Astrocyte of the spinal cord (primary cell): ENCODE results near the gene MINDY2.

Experiments
- DNase-seq: peaks from one replicate; pipeline ENCODE4 v3.0.0; 2011; ENCODE audit warnings: low read depth, low spot score
- H3K4me3 ChIP-seq: 2 replicates; pipeline ENCODE4 v1.5.1; 2011; ENCODE audit warnings: low read depth, mild to moderate bottlenecking, low read length, moderate library complexity
- in situ Hi-C: cut with HindIII; loops from 2 replicates; pipeline ENCODE4 v1.10.0; 2017; ENCODE audit warnings: low sequenced_read_pairs
- TF ChIP-seq, protein P1 (sequence below): IDR thresholded peaks from 2 replicates; pipeline ENCODE4 v1.5.1; 2012; ENCODE audit warnings: low read depth, mild to moderate bottlenecking, low read length, inconsistent platforms

MINDY2 gene

DNA sequence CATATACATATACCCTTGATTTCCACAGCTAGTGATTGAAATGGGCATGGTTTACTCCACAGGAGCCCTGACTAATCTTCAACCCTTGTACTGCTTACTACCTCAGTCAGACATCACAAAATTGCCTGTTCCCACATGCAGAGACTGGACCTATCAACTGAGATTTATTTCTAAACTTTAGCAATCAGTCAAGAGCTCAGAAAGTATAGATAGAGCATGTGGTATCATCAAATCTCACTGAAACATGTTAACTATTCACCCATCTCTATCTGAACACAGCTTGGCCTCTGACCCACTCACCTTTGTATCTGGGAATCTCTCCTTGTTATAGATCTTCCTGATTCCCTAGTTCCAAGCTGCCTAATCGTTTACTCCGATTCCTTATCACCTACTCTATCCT is 36.2 kb upstream of the MINDY2 start:
- H3K4me3 ChIP-seq, result no peak overlapping the region
- in situ Hi-C loops, result no loop called here
- TF ChIP-seq, protein P1, sequence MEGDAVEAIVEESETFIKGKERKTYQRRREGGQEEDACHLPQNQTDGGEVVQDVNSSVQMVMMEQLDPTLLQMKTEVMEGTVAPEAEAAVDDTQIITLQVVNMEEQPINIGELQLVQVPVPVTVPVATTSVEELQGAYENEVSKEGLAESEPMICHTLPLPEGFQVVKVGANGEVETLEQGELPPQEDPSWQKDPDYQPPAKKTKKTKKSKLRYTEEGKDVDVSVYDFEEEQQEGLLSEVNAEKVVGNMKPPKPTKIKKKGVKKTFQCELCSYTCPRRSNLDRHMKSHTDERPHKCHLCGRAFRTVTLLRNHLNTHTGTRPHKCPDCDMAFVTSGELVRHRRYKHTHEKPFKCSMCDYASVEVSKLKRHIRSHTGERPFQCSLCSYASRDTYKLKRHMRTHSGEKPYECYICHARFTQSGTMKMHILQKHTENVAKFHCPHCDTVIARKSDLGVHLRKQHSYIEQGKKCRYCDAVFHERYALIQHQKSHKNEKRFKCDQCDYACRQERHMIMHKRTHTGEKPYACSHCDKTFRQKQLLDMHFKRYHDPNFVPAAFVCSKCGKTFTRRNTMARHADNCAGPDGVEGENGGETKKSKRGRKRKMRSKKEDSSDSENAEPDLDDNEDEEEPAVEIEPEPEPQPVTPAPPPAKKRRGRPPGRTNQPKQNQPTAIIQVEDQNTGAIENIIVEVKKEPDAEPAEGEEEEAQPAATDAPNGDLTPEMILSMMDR, result no peak
- DNase-seq, result no peak

DNA sequence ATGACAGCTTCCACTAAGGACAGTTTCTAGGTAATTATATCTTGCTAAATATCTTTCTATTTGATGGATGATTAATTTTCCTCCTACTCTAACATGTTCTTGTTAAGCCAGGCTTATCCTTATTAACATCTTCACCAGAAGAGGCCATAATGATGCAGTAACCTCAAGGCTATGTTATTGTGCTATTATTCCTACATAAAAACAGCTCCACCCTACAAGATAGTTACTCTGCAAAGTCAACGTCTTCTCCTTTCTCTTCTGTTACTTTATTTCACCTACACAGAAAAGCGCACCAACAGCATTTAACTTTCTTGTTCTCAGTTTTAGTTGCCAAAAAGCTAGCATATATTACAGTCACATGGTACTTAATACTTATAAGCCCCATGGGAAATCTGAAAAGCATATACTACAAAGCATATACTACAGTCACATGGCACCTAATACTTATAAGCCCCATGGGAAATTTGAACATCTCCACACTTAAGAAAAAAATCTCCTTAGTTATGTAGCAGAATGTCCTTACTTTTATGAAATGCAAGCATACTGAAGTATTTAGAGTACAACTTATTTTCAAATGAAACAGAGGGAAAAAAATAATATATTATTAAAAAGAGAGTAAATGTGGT is 35.0 kb upstream of the MINDY2 start:
- in situ Hi-C loops, result no loop called here
- no peak overlapping the region for H3K4me3 ChIP-seq
- TF ChIP-seq, protein P1, result no peak
- no peak for DNase-seq

DNA sequence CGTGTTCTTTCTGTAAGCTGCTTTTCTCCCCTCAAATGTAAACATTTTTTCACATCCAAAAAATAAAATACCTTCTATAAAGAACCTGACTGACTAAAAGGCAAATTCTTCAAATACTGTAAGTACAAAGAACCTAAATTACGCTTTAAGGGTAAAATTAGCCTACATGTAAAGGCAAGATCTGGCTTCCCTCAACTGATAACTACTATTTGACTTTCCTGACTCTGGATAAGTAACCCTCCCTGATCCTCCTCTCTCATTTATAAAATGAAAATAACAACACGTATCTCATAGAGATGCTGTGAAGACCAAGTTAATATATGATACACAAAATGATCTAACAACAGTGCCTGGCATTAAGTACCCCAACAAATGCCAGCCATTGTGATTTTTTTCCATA is 33.8 kb upstream of the MINDY2 start:
- H3K4me3 ChIP-seq, result no peak overlapping the region
- TF ChIP-seq, protein P1, result no peak
- in situ Hi-C loops, result no loop called here
- no peak for DNase-seq

GRCh38 chr15:58738046-58738707 is 32.9 kb upstream of the MINDY2 start:
- in situ Hi-C loops, result no loop called here

GRCh38 chr15:58740436-58740835 is 30.7 kb upstream of the MINDY2 start:
- H3K4me3 ChIP-seq, result no peak overlapping the region
- no peak for DNase-seq
- TF ChIP-seq, protein P1, result no peak
- in situ Hi-C loops, result no loop called here

More at GRCh38 chr15:58738046-58738707, 32.9 kb upstream of the MINDY2 start:
- TF ChIP-seq, protein P1, result no peak
- H3K4me3 ChIP-seq, result no peak overlapping the region
- peak; percentile 28 for DNase-seq

DNA sequence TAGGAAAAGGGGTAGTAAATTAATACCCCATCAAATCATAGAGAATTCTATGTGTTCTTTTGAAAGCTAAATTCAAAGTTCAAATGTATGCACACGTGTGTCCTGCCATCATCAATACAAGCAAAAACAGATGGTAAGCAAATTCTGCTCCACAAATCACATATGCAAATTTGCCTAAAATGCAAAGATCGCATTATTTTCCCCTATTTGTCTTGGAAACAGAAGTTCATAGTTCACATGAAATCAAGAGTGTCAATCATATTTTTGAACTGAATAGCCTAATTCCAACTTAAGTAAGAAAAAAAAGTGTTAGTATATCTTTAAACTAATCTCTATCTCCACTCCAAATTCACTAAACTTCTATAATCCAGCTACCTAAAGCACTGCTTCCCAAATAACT is 30.1 kb upstream of the MINDY2 start:
- no peak overlapping the region for H3K4me3 ChIP-seq
- in situ Hi-C loops, result no loop called here
- DNase-seq, result no peak
- TF ChIP-seq, protein P1, result no peak
